EL (cell line): ENCODE data around the gene EMP3.
A peak's percentile ranks its signal among the peaks of the same experiment; 100 is the strongest.
"Not testable (repeated sequence)": the region's sequence is repeated elsewhere in the genome, so short reads cannot be mapped to it uniquely, and the experiment has no call there.

Experiments
- DNase-seq: peaks from one replicate; pipeline ENCODE4 v3.0.0-alpha.2; 2016

Gene EMP3

DNA sequence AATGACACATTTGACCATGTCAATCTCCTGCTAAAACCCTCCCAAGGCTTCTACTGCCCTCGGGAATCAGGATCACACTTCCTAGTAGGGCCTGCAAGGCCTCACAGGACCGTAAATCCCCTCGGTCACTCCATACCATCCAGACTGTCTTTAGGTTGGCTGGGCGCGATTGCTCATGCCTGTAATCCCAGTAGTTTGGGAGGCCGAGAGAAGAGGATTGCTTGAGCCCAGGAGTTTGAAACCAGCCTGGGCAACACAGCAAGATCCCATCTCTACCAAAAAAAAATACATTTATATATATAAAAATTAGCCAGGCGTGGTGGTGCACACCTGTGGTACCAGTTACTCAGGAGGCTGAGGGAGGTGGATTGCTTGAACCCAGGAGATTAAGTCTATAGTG, 23.4 kb downstream of the EMP3 start:
- DNase-seq: no peak

DNA sequence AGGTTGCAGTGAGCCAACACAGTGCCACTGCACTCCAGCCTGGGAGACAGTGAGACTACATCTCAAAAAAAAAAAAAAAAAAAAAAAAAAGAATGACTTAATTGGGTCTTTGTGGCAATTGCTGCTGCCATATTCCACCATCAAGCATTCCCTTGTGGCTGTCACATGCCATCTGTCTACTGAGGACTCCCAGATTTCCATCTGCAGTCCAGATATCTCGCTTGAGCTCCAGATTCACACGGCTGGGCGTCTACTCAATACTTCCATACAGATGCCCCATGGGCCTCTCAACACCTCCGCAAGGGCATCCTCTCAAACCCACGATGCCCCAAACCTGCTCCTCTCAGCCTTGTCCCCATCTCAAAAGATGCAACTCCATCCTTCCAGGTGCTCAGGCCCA, 25.5 kb downstream of the EMP3 start:
- DNase-seq: no peak

DNA sequence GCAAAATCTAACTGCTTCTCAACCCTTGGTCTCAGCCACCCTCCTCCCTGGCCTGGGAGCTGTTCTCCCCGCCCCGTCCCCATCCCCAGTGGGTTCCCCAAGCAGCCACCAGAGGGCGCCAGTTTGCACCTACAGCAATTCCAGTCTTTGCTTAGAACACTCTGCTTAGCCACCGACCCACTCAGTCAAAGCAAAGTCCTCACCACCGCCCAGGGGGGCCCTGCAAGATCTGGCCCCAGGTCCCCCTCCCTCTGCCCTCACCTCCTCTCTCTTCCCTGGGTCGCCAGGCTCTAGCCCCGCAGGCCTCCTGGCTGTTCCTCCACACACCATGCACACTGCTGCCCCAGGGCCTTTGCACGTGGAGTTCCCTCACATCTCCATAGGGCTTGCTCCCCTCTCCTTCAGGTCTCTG, 26.0 kb downstream of the EMP3 start:
- DNase-seq: peak; percentile 62

DNA sequence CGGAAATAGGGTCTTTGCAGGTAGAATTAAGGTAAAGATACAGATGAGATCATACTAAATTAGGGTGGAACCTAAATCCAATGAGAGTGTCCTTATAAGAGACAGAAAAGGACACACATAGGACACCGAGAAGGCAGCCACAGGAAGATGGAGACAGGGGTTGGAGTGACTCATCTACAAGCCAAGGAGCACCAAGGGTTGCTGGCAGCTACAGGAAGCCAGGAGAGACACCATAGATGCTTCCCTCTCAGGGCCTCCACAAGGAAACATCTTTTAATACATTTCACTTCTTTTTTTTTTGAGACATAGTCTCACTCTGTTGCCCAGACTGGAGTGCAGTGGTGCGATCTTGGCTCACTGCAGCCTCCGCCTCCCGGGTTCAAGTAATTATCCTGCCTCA, 28.3 kb downstream of the EMP3 start:
- peak; percentile 50 for DNase-seq

GRCh38 chr19:48354332-48354992, 29.1 kb downstream of the EMP3 start:
- DNase-seq: no peak

DNA sequence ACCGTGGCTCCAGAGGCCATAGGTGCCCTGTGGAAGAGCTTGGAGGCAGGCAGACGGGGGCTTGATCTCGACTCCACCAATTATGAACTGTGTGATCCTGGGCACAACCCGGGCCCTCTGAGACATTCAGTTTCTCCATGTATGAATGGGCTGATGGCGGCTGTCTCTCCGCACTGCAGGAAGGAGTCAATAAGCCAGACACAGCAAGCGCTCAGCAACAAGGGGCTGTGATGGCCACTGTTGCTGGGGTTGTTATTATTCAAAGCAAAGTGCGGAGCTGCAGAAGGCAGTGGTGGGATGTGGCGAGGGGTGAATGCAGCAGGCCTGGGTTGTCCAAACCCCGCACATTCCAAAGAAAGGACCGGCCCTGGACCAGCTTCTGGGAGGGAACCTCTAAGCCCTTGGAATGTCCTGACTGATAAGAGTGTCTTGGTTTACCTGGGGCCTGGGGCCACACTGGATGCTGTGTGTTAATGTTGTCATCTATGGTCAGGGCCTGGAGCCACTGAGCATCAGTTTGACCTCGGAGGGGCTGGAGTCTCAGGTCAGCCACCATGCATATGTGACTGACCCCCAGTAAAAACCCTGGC, 30.1 kb downstream of the EMP3 start:
- no peak for DNase-seq

DNA sequence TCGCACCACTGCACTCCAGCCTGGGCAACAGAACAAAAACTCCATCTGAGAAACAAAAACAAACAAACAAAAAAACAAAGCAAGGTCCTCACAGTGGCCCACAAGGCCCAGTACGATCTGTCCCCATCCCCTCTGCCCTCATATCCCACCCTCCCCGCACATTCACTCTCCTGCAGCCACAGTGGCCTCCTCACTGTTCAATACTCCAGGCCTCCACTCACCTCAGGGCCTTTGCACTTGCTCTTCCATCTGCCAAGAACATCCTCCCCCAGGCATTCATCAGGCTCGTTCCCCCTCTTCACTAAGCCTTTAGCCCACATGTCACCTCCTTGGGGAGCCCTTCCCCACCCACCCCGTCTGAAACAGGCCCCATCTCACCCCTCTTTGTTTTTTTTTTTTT, 33.8 kb downstream of the EMP3 start:
- DNase-seq: no peak

DNA sequence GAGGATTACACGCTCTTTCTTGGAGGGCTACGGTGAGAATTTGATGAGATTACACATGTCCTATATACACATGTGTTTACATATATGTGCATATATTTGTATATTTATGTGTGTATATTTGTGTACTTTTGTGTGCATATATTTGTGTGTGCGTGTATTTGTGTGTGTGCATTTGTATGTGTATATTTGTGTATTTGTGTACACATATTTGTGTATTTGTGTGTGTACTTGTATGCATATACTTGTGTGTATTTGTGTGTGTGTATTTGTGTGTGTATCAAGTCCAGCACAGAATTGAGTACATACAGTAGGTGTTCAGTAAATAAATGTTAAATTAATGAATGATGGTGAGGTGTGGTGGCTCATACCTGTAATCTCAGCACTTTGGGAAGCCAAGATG, 36.6 kb downstream of the EMP3 start:
- DNase-seq: no peak

DNA sequence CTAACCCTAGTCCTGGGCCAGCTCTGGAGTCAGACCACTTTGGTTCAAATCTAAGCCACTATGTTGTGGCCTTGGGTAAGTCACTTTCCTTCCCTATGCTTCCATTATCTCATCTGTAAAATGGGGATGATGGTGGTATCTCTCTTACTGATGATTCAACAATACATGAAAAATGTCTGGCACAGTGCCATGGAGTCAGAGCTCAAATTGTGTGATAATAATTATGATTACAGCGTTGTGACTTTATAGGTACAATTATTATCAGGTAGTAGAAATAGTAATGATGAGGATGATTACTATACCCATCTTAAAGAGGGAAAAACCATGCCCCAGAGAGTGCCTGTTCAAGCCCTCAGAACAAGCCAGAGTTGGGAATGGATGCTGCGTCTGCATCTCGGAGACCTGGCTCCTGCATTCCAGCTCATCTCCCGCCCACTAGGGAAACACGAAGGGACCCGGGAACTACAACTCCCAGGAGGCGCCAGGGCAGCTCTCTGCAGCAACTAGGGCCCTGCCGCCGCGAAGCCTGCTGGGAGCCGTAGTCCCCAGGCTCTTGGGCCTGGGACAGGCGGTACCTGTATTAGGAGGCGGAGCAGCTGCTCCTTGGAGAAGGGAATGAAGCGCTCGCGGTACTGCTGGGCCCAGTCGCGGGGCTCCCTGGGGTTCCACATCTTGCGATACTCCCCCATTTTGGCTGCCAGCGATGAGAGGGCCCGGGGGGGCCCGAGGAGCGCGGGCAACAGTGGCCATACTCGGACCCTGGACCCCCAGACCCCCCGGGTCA, 37.6 kb downstream of the EMP3 start:
- peak; percentile 96 for DNase-seq

- no peak for DNase-seq
Measured at GRCh38 chr19:48363500-48363809, 38.1 kb downstream of the EMP3 start.

DNA sequence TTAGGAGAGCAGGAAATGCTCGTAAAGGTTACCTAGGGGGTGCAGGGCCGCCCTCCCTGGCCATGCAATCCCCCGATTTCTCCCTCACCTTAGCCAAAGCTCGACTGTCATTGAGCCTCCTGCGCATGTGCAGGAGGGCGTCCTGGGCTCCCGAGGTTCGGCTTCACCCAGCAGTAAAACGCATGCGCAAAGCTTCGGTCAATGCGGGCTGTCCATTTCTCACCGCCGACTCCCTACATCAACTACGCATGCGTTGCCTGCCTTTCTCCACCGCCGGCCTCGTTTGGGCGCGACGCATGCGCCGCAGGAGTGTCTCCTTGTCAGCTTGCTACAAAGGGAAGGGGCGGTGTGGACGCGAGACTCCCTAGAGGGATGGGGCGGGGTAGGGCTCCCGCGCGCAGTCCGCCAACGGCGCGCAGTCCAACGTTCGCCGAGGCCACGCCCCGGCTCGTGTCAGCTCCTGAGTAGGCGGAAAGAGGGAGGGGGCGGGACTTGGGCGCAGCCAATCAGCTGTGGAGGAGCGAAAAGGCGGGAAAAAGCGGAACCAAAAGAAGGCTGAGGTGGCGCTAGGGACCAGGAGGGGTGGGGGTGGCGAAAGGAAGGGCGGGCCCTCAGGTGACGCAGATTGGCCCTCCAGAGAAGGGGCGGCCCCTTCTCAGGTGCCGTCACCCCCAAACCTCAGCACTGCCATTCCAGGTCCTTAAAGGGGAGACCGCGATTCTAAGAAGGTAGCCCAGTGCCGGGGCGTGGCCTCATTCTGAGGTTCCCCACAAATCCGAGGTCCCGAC, 38.7 kb downstream of the EMP3 start, which contains the start of the genes SYNGR4 and TMEM143:
Gene SYNGR4, plus strand, starts transcription at position 558 of the 788 bp plus-strand sequence. CDS start 1,476 bp downstream, outside the sequence.
Gene TMEM143, minus strand, starts transcription at position 131 of the 788 bp plus-strand sequence. Its CDS starts 20 bp downstream, at position 111.
- peak; percentile 100 for DNase-seq

DNA sequence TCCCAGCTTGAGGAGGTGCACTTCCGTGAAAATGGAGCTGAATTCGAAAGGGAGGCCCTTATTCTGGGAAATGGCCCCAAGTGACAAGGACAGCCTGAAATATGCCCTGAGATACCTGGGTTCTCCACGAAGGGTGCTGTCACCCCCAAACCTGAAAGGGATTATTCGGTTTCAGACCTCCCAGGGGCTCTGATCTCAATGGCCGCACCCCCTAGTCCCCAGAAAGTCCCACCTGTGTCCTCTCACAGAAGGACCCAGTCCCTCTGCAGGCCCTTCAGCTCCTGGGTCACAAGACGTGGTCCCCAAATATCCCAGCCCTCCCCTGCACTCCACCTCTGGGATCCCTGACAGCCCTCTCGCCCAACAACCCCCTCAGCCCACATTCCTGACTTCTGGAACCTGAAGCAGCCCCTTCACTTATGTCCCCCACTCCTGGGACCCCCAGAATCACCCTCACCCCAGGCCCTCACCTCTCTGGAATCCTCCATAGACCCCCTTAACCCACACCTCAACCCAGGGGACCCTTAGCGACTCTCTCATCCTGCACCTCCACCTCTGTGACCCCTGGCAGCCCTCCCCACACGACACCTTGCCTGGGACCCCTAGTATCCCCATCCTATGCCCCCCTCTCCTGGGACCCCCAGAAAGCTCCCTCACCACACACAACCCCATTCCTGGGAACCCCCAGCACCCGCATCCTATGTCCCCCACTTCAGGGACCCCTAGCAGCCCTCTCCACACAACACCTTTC, 39.4 kb downstream of the EMP3 start:
- no peak for DNase-seq

DNA sequence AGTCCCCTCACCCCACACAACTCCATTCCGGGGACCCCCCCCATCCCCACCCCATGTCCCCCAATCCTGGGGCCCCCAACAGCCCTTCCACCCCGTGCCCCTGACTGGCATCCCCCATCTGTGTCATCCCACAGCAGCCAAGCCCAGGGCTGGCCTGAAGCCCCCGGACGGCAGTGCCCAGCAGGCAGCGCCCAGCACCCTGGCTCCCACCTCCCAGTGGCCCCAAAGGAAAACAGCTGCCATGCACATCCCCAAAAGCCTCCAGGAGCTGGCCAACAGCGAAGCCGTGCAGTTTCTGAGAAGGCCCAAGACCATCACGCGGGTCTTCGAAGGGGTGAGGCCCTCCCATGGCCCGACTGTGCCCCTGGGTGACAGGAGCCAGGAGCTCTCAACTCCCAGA, 40.2 kb downstream of the EMP3 start:
- DNase-seq: no peak

DNA sequence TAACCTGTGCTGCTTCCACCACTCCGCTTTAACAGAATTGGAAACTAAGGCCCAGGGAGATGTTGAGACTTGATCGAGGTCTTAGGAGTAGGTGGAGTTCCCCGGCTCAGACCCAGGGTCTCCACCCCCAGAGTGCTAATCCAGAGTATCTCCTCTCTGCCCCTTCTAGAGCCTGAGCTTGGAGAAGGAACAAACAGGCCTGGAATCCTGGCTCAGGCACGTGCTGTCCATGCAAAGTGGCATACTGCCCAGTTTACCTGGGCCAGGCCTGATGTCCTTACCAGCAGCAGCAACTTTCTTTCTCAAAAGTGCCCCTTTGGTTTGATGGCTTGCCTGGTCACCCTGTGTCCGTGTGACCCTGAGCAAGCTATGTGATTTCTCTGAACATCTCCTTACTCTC, 42.5 kb downstream of the EMP3 start:
- DNase-seq: no peak

GRCh38 chr19:48368936-48369335, 43.6 kb downstream of the EMP3 start:
- no peak for DNase-seq

GRCh38 chr19:48370955-48371354, 45.6 kb downstream of the EMP3 start:
- DNase-seq: no peak

DNA sequence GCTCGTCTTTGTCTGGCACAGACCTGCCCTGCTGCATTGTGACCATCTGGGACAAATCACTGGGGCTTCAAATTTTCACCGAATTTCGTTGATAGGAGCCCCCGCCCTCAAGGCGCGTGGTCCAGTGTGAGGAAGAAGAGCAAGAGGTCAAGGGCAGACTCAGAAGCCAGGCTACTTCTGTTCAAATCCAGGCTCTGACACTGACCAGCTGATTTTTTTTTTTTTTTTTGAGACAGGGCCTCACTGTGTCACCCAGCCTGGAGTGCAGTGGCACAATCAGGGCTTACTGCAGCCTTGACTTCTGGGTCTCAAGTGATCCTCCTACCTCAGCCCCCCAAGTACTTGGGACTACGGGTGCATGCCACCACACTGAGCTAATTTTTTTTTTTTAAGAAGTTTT, 46.0 kb downstream of the EMP3 start:
- no peak for DNase-seq

- DNase-seq: not testable (repeated sequence)
Measured at GRCh38 chr19:48371771-48372170, 46.4 kb downstream of the EMP3 start.

GRCh38 chr19:48372904-48373303, 47.6 kb downstream of the EMP3 start:
- no peak for DNase-seq

DNA sequence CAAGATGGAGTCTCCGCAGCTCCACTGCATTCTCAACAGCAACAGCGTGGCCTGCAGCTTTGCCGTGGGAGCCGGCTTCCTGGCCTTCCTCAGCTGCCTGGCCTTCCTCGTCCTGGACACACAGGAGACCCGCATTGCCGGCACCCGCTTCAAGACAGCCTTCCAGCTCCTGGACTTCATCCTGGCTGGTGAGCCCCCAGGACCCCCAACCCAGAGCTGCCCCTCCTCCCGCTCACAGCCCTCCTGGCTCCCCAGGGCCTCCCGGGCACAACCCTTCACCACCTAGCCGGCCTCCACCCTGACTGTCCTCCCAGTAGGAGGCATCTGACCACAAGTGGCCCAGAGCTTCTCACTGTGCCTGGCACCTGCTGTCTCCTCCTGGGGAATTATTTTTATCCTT, 48.2 kb downstream of the EMP3 start:
- no peak for DNase-seq

DNA sequence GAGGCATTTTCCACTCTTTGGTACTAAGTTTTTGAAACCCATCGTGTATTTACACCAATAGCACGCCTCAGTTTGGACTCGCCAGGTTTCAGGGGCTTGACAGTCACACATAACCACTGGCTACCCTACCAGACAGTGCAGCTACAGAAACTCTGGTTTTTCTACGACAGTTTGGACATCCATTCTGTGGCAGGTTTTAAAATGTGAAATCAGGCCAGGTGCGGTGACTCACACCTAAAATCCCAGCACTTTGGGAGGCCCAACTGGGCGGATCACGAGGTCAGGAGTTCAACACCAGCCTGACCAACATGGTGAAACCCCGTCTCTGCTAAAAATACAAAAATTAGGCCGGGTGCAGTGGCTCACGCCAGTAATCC, 52.8 kb downstream of the EMP3 start:
- no peak for DNase-seq

DNA sequence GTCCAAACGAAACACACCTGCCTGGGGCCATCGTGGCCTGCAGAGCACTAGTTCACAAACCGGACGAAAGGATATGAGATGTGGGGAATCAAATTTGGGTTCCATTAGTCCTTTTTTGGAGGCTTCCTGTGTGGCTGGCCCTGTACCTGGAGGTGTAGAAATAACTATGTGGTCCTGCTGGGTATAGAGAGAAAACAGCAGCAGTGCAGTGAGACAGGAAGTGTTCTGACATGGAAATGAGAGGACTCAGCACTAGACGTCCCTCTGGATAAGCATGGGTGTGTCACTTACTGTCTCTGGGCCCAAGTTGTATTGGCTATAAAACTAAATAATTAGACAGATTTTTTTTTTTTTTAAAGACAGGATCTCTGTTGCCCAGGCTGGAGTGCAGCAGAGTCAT, 53.7 kb downstream of the EMP3 start:
- DNase-seq: no peak
